Left lung (tissue), 10 donors: ENCODE results near the gene HS3ST1. TPM values are rescaled to one million over a fixed set of nuclear protein-coding genes. Genes with fewer than 3 reads are reported as not detected.

Experiments used
- ATAC-seq: fragments of 200-7000 bp; cut with Tn5 transposase; one replicate; pipeline ENCODE4 v1.9.1; 2020; ENCODE audit warnings: moderate library complexity
- DNase-seq, 4 donors: peaks; one replicate each; pipeline ENCODE4 v3.0.0-alpha.2; 2013 to 2020
- H3K27ac ChIP-seq, 2 donors: fragments of 200-600 bp; sonication (generic) in 1 of 2; one replicate each; pipeline versions ENCODE4 v1.5.0 to v1.8.0; 2020 to 2021
- H3K27me3 ChIP-seq, 2 donors: fragments of 200-600 bp; sonication (generic) in 1 of 2; one replicate each; pipeline versions ENCODE4 v1.5.0 to v1.8.0; 2020 to 2021
- H3K36me3 ChIP-seq, 2 donors: fragments of 200-600 bp; sonication (generic) in 1 of 2; one replicate each; pipeline versions ENCODE4 v1.5.0 to v1.8.0; 2020 to 2021
- H3K4me1 ChIP-seq, 2 donors: fragments of 200-600 bp; one replicate each; pipeline ENCODE4 v1.8.0; 2021
- H3K4me3 ChIP-seq, 2 donors: fragments of 200-600 bp; sonication (generic) in 1 of 2; one replicate each; pipeline versions ENCODE4 v1.5.0 to v1.8.0; 2020 to 2021; ENCODE audit warnings: mild to moderate bottlenecking in 1 of 2
- H3K9me3 ChIP-seq, 2 donors: fragments of 200-600 bp; sonication (generic) in 1 of 2; one replicate each; pipeline versions ENCODE4 v1.5.0 to v1.8.0; 2020 to 2021
- intact Hi-C, 2 donors: fragments of 100-400 bp; cut with DNase I; formaldehyde crosslinking; loops; one replicate each; pipeline versions ENCODE4 v1.11.2 to v1.14.2; 2022
- polyA plus RNA-seq, 6 donors: library from polyadenylated mRNA; unstranded; fragments of 120-200 nt; gene quantifications; one replicate each; pipeline ENCODE4 v1.2.1, GENCODE V29; 2013; ENCODE audit not compliant: insufficient read length in 6 of 6
- total RNA-seq, 2 donors: library from RNA; stranded (reverse); fragmentation: NEBNext Ultra II Directional; extraction: Animal tissue kit (Norgen Biotek cat#: 25700); gene quantifications; one replicate each; pipeline ENCODE4 v1.2.1, GENCODE V29; 2021
- TF ChIP-seq, protein P1 (sequence below), 2 donors: fragments of 200-600 bp; sonication (generic) in 1 of 2; IDR thresholded peaks; one replicate each; pipeline versions ENCODE4 v1.5.0 to v1.8.0; 2021; ENCODE audit warnings: antibody characterized with exemption in 2 of 2
- donor health status: DM: no; HTN: yes; CAD: no.
- donor health status: DM: no; HTN: no; CAD: no.

HS3ST1 gene
- total and polyA plus RNA-seq, 8 donors = 2.6 to 11.9 (median 3.8) TPM

DNA sequence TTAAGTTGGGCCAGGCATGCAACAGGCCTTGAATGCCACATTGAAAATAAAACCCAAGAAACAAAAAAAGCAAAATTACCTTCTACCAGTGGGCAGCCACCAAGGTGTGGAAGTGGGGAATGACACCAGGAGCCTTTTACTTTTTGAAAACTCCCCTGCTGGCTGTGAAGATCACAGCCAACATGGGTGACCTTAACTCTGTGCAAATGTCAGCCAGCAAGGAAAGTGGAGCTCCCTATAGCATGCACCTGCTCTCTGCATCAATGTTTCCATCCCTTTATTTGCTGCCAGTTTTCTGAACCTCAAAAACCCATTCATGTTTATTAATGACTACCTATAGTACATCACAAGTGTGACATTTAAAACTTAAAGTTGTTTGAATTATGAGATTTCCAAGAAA lies 63.7 kb downstream of the HS3ST1 start:
- TF ChIP-seq, protein P1, sequence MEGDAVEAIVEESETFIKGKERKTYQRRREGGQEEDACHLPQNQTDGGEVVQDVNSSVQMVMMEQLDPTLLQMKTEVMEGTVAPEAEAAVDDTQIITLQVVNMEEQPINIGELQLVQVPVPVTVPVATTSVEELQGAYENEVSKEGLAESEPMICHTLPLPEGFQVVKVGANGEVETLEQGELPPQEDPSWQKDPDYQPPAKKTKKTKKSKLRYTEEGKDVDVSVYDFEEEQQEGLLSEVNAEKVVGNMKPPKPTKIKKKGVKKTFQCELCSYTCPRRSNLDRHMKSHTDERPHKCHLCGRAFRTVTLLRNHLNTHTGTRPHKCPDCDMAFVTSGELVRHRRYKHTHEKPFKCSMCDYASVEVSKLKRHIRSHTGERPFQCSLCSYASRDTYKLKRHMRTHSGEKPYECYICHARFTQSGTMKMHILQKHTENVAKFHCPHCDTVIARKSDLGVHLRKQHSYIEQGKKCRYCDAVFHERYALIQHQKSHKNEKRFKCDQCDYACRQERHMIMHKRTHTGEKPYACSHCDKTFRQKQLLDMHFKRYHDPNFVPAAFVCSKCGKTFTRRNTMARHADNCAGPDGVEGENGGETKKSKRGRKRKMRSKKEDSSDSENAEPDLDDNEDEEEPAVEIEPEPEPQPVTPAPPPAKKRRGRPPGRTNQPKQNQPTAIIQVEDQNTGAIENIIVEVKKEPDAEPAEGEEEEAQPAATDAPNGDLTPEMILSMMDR (IDR thresholded peaks at IDR 0.05) = no peak
- Histone ChIP-seq H3K4me1 (no peaks in the 10 kb centered on the region), H3K9me3 (peaks cover 0 to 5% of the 10 kb centered on the region in 2 donors), H3K27ac (no peak overlapping the region), H3K4me3 (no peak overlapping the region), H3K36me3 (no peaks in the 10 kb centered on the region), H3K27me3 (peaks cover 0 to 18% of the 10 kb centered on the region in 2 donors)
- ATAC-seq (no peak), DNase-seq (no peak)
- intact Hi-C loops = no loop called here

DNA sequence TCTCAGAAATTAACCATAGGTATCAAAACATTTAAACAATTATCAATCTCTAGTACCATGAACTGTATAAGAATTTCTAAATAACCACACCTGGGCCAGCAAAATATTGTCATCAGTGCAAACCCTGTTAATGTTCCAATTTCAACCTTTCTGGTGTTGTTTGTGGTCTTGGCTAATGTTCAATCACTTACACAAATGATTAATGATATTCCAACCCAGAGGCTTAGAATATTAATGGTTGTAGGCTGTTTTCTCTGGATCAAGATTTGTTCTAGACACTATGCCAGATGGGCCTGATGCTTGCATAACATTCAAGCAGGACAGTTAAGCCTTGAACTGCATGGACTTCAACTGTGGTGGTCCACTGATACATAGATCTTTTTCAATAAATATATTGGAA lies 69.1 kb downstream of the HS3ST1 start:
- DNase-seq (no peak), ATAC-seq (no peak)

DNA sequence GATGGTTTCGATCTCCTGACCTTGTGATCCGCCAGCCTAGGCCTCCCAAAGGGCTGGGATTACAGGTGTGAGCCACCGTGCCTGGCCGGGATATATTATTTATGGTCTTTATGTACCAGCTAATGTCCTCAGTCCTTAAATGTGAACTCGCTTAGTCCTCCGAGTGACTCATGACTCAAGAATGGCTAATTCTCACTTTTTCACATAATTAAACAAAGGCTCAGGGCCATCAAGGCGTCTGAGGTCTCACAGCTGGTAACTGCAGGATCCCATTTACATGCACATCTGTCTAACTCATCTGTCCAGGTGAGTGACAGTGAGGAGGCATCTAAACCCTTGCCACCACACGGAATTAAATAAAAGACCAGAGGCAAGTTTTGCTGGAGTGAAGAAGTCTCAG lies 73.5 kb downstream of the HS3ST1 start:
- no peak overlapping the region for H3K27ac ChIP-seq
- TF ChIP-seq, protein P1 (IDR thresholded peaks at IDR 0.05) = no peak
- no peaks in the 10 kb centered on the region for H3K27me3 ChIP-seq
- H3K4me3 ChIP-seq = no peak overlapping the region
- H3K9me3 ChIP-seq = no peaks in the 10 kb centered on the region
- intact Hi-C loops = no loop called here
- ATAC-seq (no peak), DNase-seq (no peak)
- H3K36me3 ChIP-seq = no peaks in the 10 kb centered on the region
- no peaks in the 10 kb centered on the region for H3K4me1 ChIP-seq

More for the DNA sequence above, 69.1 kb downstream of the HS3ST1 start:
- Histone ChIP-seq H3K36me3 (no peaks in the 10 kb centered on the region), H3K4me1 (no peaks in the 10 kb centered on the region), H3K27ac (no peak overlapping the region), H3K4me3 (no peak overlapping the region), H3K9me3 (no peaks in the 10 kb centered on the region), H3K27me3 (no peaks in the 10 kb centered on the region)
- intact Hi-C loops = no loop called here
- TF ChIP-seq, protein P1 (IDR thresholded peaks at IDR 0.05) = no peak

DNA sequence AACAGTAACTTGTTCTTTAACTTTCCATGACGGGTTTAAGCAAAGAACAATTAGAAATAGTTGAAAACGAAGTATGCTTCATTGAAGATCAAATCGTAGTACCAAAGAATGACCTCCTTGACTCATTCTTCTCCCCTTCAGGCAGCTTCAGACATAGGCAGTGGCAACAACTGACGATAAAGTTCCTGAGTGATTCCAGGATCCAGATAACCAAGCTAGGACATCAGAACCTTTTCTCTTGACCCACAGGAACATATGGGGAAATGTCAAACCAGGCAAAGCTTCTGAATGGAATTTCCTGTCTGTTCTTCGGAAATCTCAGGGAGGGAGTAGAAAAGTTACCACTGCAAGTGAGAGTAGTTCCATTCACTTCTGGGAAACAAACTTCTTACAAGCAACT lies 74.2 kb downstream of the HS3ST1 start:
- Histone ChIP-seq H3K9me3 (no peaks in the 10 kb centered on the region), H3K4me3 (no peak overlapping the region), H3K36me3 (no peaks in the 10 kb centered on the region), H3K27me3 (no peaks in the 10 kb centered on the region), H3K4me1 (no peaks in the 10 kb centered on the region), H3K27ac (no peak overlapping the region)
- intact Hi-C loops = no loop called here
- DNase-seq (no peak), ATAC-seq (no peak)
- TF ChIP-seq, protein P1 (IDR thresholded peaks at IDR 0.05) = no peak

DNA sequence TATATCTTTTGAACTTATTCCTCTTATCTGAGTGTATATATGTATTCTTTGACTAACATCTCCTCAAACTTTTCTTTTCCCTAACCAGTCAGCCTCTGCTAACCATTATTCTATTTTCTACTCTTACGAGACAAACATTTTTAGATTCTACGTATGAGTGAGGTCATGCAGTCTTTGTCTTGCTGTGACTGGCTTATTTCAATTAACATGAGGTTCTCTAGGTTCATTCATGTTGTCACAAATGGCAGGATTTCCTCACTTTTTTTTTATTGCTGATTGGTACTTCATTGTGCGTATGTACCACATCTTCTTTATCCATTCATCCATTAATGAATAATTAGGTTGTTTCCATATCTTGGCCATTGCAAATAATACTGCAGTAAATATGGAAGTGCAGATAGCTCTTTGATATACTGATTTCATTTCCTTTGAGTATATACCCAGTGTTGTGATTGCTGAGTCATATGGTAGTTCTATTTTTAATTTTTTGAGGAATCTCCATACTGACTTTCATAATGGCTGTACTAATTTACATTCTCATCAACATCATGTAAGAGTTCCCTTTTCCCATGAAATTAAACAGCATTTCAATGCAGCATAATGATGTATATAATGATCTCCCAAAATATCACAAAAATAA lies 80.1 kb downstream of the HS3ST1 start:
- Histone ChIP-seq H3K4me3 (no peak overlapping the region), H3K9me3 (no peaks in the 10 kb centered on the region), H3K4me1 (no peaks in the 10 kb centered on the region), H3K27ac (no peak overlapping the region), H3K36me3 (no peaks in the 10 kb centered on the region), H3K27me3 (no peaks in the 10 kb centered on the region)
- intact Hi-C loops = no loop called here
- TF ChIP-seq, protein P1 (IDR thresholded peaks at IDR 0.05) = no peak
- DNase-seq = no peak
- no peak for ATAC-seq
